Mesothelial cell of epicardium (in vitro differentiated cells): ENCODE results near the gene DCAF11. TPM values are rescaled to one million over a fixed set of nuclear protein-coding genes. Genes with fewer than 3 reads are reported as not detected.

ENCODE experiments used
- DNase-seq, 2 experiments: peaks; one replicate each; pipeline ENCODE4 v3.0.0; 2021; ENCODE audit warnings: low spot score in 2 of 2; ENCODE audit not compliant: unreplicated experiment in 2 of 2
- H3K27ac Mint-ChIP-seq: 2 replicates; pipeline ENCODE4 v1.8.0; 2021; ENCODE audit warnings: mixed read lengths
- H3K27me3 Mint-ChIP-seq: 2 replicates; pipeline ENCODE4 v1.8.0; 2021; ENCODE audit warnings: low read depth, mixed read lengths
- H3K36me3 Mint-ChIP-seq: 2 replicates; pipeline ENCODE4 v1.8.0; 2021; ENCODE audit warnings: mixed read lengths
- H3K4me1 Mint-ChIP-seq: 2 replicates; pipeline ENCODE4 v1.8.0; 2021; ENCODE audit warnings: mixed read lengths
- H3K4me3 Mint-ChIP-seq: 2 replicates; pipeline ENCODE4 v1.8.0; 2021; ENCODE audit warnings: mild to moderate bottlenecking, moderate library complexity, mixed read lengths
- H3K9me3 Mint-ChIP-seq: 2 replicates; pipeline ENCODE4 v1.8.0; 2021; ENCODE audit warnings: mixed read lengths
- CTCF ChIP-seq: fragments of 200-600 bp; sonication (generic); IDR thresholded peaks from one replicate; pipeline ENCODE4 v1.5.0; 2021; ENCODE audit warnings: antibody characterized with exemption; ENCODE audit not compliant: unreplicated experiment
- total RNA-seq: library from RNA; stranded (reverse); gene quantifications from 3 replicates; pipeline ENCODE4 v1.2.1, GENCODE V29; 2021

DCAF11 gene
- total RNA-seq, 1 donor from 2014 or later: 62.3 TPM

- peaks cover 40% of the 10 kb centered on the region for H3K36me3 Mint-ChIP-seq
- TF ChIP-seq CTCF: no peak
- H3K27ac Mint-ChIP-seq: peak overlapping the region; percentile 99
- peaks cover 45% of the 10 kb centered on the region for H3K4me1 Mint-ChIP-seq
- no peaks in the 10 kb centered on the region for H3K9me3 Mint-ChIP-seq
- no peaks in the 10 kb centered on the region for H3K27me3 Mint-ChIP-seq
- DNase-seq: no peak
- peak overlapping the region; percentile 94 for H3K4me3 Mint-ChIP-seq
These were observed 47.5 kb downstream of the DCAF11 start for GRCh38 chr14:24162093-24162492.

- H3K27ac Mint-ChIP-seq: peak overlapping the region; percentile 85
- H3K9me3 Mint-ChIP-seq: no peaks in the 10 kb centered on the region
- H3K4me3 Mint-ChIP-seq: peak overlapping the region; percentile 48
- TF ChIP-seq CTCF: no peak
- no peak for DNase-seq
- no peaks in the 10 kb centered on the region for H3K27me3 Mint-ChIP-seq
- H3K4me1 Mint-ChIP-seq: peaks cover 45% of the 10 kb centered on the region
- H3K36me3 Mint-ChIP-seq: peaks cover 41% of the 10 kb centered on the region
These were observed 50.0 kb downstream of the DCAF11 start for GRCh38 chr14:24164518-24164991.

- H3K36me3 Mint-ChIP-seq: peaks cover 43% of the 10 kb centered on the region
- H3K4me1 Mint-ChIP-seq: peaks cover 41% of the 10 kb centered on the region
- H3K27ac Mint-ChIP-seq: peak overlapping the region; percentile 66
- TF ChIP-seq CTCF: no peak
- no peak for DNase-seq
- H3K27me3 Mint-ChIP-seq: no peaks in the 10 kb centered on the region
- H3K9me3 Mint-ChIP-seq: no peaks in the 10 kb centered on the region
- no peak overlapping the region for H3K4me3 Mint-ChIP-seq
These were observed 51.2 kb downstream of the DCAF11 start for GRCh38 chr14:24165785-24166184.

- H3K4me3 Mint-ChIP-seq: no peak overlapping the region
- no peaks in the 10 kb centered on the region for H3K9me3 Mint-ChIP-seq
- no peaks in the 10 kb centered on the region for H3K27me3 Mint-ChIP-seq
- H3K4me1 Mint-ChIP-seq: peaks cover 39% of the 10 kb centered on the region
- peaks cover 41% of the 10 kb centered on the region for H3K36me3 Mint-ChIP-seq
- DNase-seq: no peak
- no peak for TF ChIP-seq CTCF
- peak overlapping the region; percentile 86 for H3K27ac Mint-ChIP-seq
These were observed 53.0 kb downstream of the DCAF11 start for GRCh38 chr14:24167469-24168114.

- Mint-ChIP-seq H3K4me3 (peak within 1 kb of the TSS; percentile 83), H3K36me3 (peaks cover 27% of the 10 kb centered on the region), H3K27ac (peak within 1 kb of the TSS; percentile 94), H3K4me1 (peaks cover 43% of the 10 kb centered on the region), H3K9me3 (no peaks in the 10 kb centered on the region), H3K27me3 (no peaks in the 10 kb centered on the region)
- peak; percentile 86 to 92 for DNase-seq
- no peak for TF ChIP-seq CTCF
These were observed 57.1 kb downstream of the DCAF11 start, which contains the start of gene REC8 for GRCh38 chr14:24171422-24172260. Gene REC8, plus strand, starts transcription at chr14:24172080. Its CDS starts 473 bp downstream, at chr14:24172553.
